CD14-positive monocyte (primary cell): Measurements from ENCODE around the gene CCL27. TPM values are rescaled to one million over a fixed set of nuclear protein-coding genes. Genes with fewer than 3 reads are reported as not detected.

Source experiments
- DNase-seq, 3 donors: peaks; one replicate each; pipeline ENCODE4 v3.0.0-alpha.2; 2011 to 2022
- H2AFZ ChIP-seq: 2 replicates; pipeline ENCODE4 v1.6.0; 2012; ENCODE audit warnings: mild to moderate bottlenecking, low read depth, low read length, inconsistent platforms; ENCODE audit not compliant: insufficient read depth, poor library complexity, severe bottlenecking
- H3K27ac ChIP-seq, 2 donors: 1 replicate in 1 of 2; 2 replicates in 1 of 2; pipeline ENCODE4 v1.5.1; 2012 to 2013; ENCODE audit warnings: low read length in 2 of 2, control low read depth in 1 of 2, inconsistent platforms in 1 of 2, low read depth in 1 of 2, mild to moderate bottlenecking in 1 of 2
- H3K27me3 ChIP-seq, 2 donors: one replicate each; pipeline versions ENCODE4 v1.6.0 to v1.6.1; 2011 to 2013; ENCODE audit warnings: low read length in 2 of 2; ENCODE audit not compliant: control insufficient read depth in 2 of 2, insufficient read depth in 2 of 2
- H3K36me3 ChIP-seq, 2 donors: replicated peaks in 1 of 2; 1 replicate in 1 of 2; 2 replicates in 1 of 2; pipeline versions ENCODE4 v1.5.1 to v1.6.1; 2012 to 2013; ENCODE audit warnings: low read length in 2 of 2, control low read depth in 1 of 2, inconsistent platforms in 1 of 2, mild to moderate bottlenecking in 1 of 2; ENCODE audit not compliant: insufficient read depth in 2 of 2, control insufficient read depth in 1 of 2
- H3K4me1 ChIP-seq, 2 donors: 1 replicate in 1 of 2; 2 replicates in 1 of 2; pipeline versions ENCODE4 v1.5.1 to v1.6.1; 2012 to 2013; ENCODE audit warnings: low read length in 2 of 2, control low read depth in 1 of 2, inconsistent platforms in 1 of 2, mild to moderate bottlenecking in 1 of 2, moderate library complexity in 1 of 2; ENCODE audit not compliant: insufficient read depth in 2 of 2, control insufficient read depth in 1 of 2
- H3K4me2 ChIP-seq: replicated peaks from 2 replicates; pipeline ENCODE3; 2012; ENCODE audit warnings: low read length, moderate library complexity, mild to moderate bottlenecking; ENCODE audit not compliant: poor library complexity, severe bottlenecking; ENCODE audit errors: extremely low read depth
- H3K4me3 ChIP-seq, 3 experiments: fragments of 200-600 bp in 1 of 3; sonication (generic) in 1 of 3; replicated peaks in 1 of 3; 1 replicate in 2 of 3; 2 replicates in 1 of 3; pipeline ENCODE4 v1.5.1; 2011 to 2013; ENCODE audit warnings: low read length in 3 of 3, mild to moderate bottlenecking in 3 of 3, control low read depth in 2 of 3, low read depth in 2 of 3, inconsistent platforms in 1 of 3, moderate library complexity in 1 of 3
- H3K79me2 ChIP-seq: 2 replicates; pipeline ENCODE4 v1.6.0; 2012; ENCODE audit warnings: mild to moderate bottlenecking, control low read depth, inconsistent platforms, low read length, moderate library complexity; ENCODE audit not compliant: insufficient read depth
- H3K9ac ChIP-seq: 2 replicates; pipeline ENCODE4 v1.6.0; 2017; ENCODE audit warnings: low read length, mild to moderate bottlenecking; ENCODE audit not compliant: insufficient read depth, poor library complexity, severe bottlenecking
- H3K9me3 ChIP-seq, 2 donors: replicated peaks in 1 of 2; 1 replicate in 1 of 2; 2 replicates in 1 of 2; pipeline versions ENCODE4 v1.5.1 to v1.6.1; 2012 to 2013; ENCODE audit warnings: low read length in 2 of 2, control low read depth in 1 of 2; ENCODE audit not compliant: control insufficient read depth in 1 of 2, insufficient read depth in 1 of 2
- H4K20me1 ChIP-seq: 2 replicates; pipeline ENCODE4 v1.6.0; 2012; ENCODE audit warnings: mild to moderate bottlenecking, low read length, control low read depth, moderate library complexity; ENCODE audit not compliant: insufficient read depth
- H3K27ac Mint-ChIP-seq, 7 donors: one replicate each; pipeline ENCODE4 v1.8.0; 2020; ENCODE audit warnings: mild to moderate bottlenecking in 7 of 7, mixed read lengths in 7 of 7, moderate library complexity in 6 of 7, inconsistent platforms in 2 of 7
- H3K27me3 Mint-ChIP-seq, 3 donors: one replicate each; pipeline ENCODE4 v1.8.0; 2021 to 2022; ENCODE audit warnings: low read depth in 3 of 3, mild to moderate bottlenecking in 3 of 3, mixed read lengths in 3 of 3, moderate library complexity in 3 of 3, inconsistent platforms in 1 of 3
- H3K36me3 Mint-ChIP-seq, 2 donors: one replicate each; pipeline ENCODE4 v1.8.0; 2020; ENCODE audit warnings: mixed read lengths in 2 of 2, inconsistent platforms in 1 of 2, mild to moderate bottlenecking in 1 of 2
- H3K4me1 Mint-ChIP-seq: one replicate; pipeline ENCODE4 v1.8.0; 2020; ENCODE audit warnings: mild to moderate bottlenecking, mixed read lengths
- H3K4me3 Mint-ChIP-seq, 2 donors: one replicate each; pipeline ENCODE4 v1.8.0; 2020; ENCODE audit warnings: mild to moderate bottlenecking in 2 of 2, mixed read lengths in 2 of 2, moderate library complexity in 1 of 2
- H3K9me3 Mint-ChIP-seq, 7 donors: one replicate each; pipeline ENCODE4 v1.8.0; 2020 to 2022; ENCODE audit warnings: mixed read lengths in 7 of 7, mild to moderate bottlenecking in 6 of 7, moderate library complexity in 6 of 7, inconsistent platforms in 2 of 7
- WGBS: methylation state at CpG from one replicate; pipeline ENCODE4 v1.1.5; 2013; ENCODE audit warnings: missing lambda C conversion rate; ENCODE audit not compliant: insufficient coverage; 5-methylcytosine and 5-hydroxymethylcytosine counted together
- intact Hi-C, 2 donors: fragments of 100-400 bp; cut with micrococcal nuclease; formaldehyde crosslinking; loops; one replicate each; pipeline versions ENCODE4 v1.15.0 to v1.15.1; 2023
- polyA plus RNA-seq, 3 donors: library from polyadenylated mRNA; depleted of rRNA in 1 of 3; unstranded in 2 of 3; stranded (reverse) in 1 of 3; fragments of 300-500 nt in 2 of 3; fragments of >200 nt in 1 of 3; fragmentation: Illumina TruSeq in 2 of 3; gene quantifications; 1 replicate in 2 of 3; 2 replicates in 1 of 3; pipeline ENCODE4 v1.2.3, GENCODE V29; 2012 to 2021
- TF ChIP-seq, protein P1 (sequence below): fragments of 200-600 bp; IDR thresholded peaks from one replicate; pipeline ENCODE4 v1.8.0; 2022; ENCODE audit warnings: antibody characterized with exemption, mild to moderate bottlenecking

The CCL27 gene
- polyA plus RNA-seq, 3 donors, result not detected

- H4K20me1 ChIP-seq, result no peaks in the 10 kb centered on the region
- no peaks in the 10 kb centered on the region for H3K27me3 ChIP-seq
- H3K36me3 Mint-ChIP-seq, result no peaks in the 10 kb centered on the region
- H3K79me2 ChIP-seq, result no peaks in the 10 kb centered on the region
- no peak overlapping the region for H3K9ac ChIP-seq
- WGBS, result 50% methylated on average over 2 of the region's 4 CpGs
- no peak overlapping the region for H3K4me2 ChIP-seq
- no peak for DNase-seq
- H3K9me3 Mint-ChIP-seq, result peaks cover 0 to 3% (median 0%) of the 10 kb centered on the region in 7 donors
- H2AFZ ChIP-seq, result no peak overlapping the region
- no peak overlapping the region for H3K27ac ChIP-seq
- H3K9me3 ChIP-seq, result no peaks in the 10 kb centered on the region
- H3K27ac Mint-ChIP-seq, result no peak overlapping the region
- TF ChIP-seq, protein P1, sequence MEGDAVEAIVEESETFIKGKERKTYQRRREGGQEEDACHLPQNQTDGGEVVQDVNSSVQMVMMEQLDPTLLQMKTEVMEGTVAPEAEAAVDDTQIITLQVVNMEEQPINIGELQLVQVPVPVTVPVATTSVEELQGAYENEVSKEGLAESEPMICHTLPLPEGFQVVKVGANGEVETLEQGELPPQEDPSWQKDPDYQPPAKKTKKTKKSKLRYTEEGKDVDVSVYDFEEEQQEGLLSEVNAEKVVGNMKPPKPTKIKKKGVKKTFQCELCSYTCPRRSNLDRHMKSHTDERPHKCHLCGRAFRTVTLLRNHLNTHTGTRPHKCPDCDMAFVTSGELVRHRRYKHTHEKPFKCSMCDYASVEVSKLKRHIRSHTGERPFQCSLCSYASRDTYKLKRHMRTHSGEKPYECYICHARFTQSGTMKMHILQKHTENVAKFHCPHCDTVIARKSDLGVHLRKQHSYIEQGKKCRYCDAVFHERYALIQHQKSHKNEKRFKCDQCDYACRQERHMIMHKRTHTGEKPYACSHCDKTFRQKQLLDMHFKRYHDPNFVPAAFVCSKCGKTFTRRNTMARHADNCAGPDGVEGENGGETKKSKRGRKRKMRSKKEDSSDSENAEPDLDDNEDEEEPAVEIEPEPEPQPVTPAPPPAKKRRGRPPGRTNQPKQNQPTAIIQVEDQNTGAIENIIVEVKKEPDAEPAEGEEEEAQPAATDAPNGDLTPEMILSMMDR, result no peak
- H3K4me1 ChIP-seq, result peaks cover 14 to 15% of the 10 kb centered on the region in 2 donors
- H3K4me1 Mint-ChIP-seq, result peaks cover 23% of the 10 kb centered on the region
- H3K27me3 Mint-ChIP-seq, result peaks cover 0 to 6% (median 3%) of the 10 kb centered on the region in 3 donors
- intact Hi-C loops, result no loop called here
- H3K36me3 ChIP-seq, result no peaks in the 10 kb centered on the region
- no peak overlapping the region for H3K4me3 Mint-ChIP-seq
- no peak overlapping the region for H3K4me3 ChIP-seq
Measured at GRCh38 chr9:34685591-34685990, 23.1 kb upstream of the CCL27 start.

GRCh38 chr9:34684816-34685215 is 22.4 kb upstream of the CCL27 start:
- H3K9me3 Mint-ChIP-seq, result peaks cover 0 to 3% (median 0%) of the 10 kb centered on the region in 7 donors
- Histone ChIP-seq H3K27ac (no peak overlapping the region), H3K4me1 (peaks cover 12% of the 10 kb centered on the region in 2 donors), H3K4me3 (no peak overlapping the region), H4K20me1 (no peaks in the 10 kb centered on the region), H3K9me3 (no peaks in the 10 kb centered on the region), H3K79me2 (no peaks in the 10 kb centered on the region), H3K36me3 (no peaks in the 10 kb centered on the region), H3K9ac (no peak overlapping the region), H2AFZ (no peak overlapping the region), H3K4me2 (no peak overlapping the region), H3K27me3 (no peaks in the 10 kb centered on the region)
- H3K4me1 Mint-ChIP-seq, result peaks cover 20% of the 10 kb centered on the region
- H3K27me3 Mint-ChIP-seq, result peaks cover 0 to 6% (median under 1%) of the 10 kb centered on the region in 3 donors
- peak overlapping the region in 1 of 7 donors; percentile 70 for H3K27ac Mint-ChIP-seq
- DNase-seq, result no peak
- WGBS, result 94% methylated on average over 2 of the region's 4 CpGs
- no peak overlapping the region for H3K4me3 Mint-ChIP-seq
- intact Hi-C loops, result no loop called here
- TF ChIP-seq, protein P1, result no peak
- no peaks in the 10 kb centered on the region for H3K36me3 Mint-ChIP-seq
